ENCODE data around the gene MYZAP. TPM values are rescaled to one million over a fixed set of nuclear protein-coding genes. Genes with fewer than 3 reads are reported as not detected.

The MYZAP gene
- polyA plus RNA-seq (ENCODE audit: insufficient read length in 10 of 10) = 1 to 10 TPM; 1.9 to 4.7 (median 3.5) TPM
- long read RNA-seq, donor 1 = 0 reads
- long read RNA-seq, donor 2, partial matches to known transcripts = 0 of 1 reads
- long read RNA-seq, donor 2, other reads (novel, unspliced or antisense) = 0 of 1 reads
- long read RNA-seq, donor 3 = 0 reads
- long read RNA-seq, donor 4, partial matches to known transcripts = 0 of 1 reads
- long read RNA-seq, donor 4, other reads (novel, unspliced or antisense) = 0 of 1 reads
- long read RNA-seq, donor 5, partial matches to known transcripts = 0 of 1 reads
- long read RNA-seq, donor 5, other reads (novel, unspliced or antisense) = 0 of 1 reads
- long read RNA-seq, donor 6, partial matches to known transcripts = 0 of 2 reads
- long read RNA-seq, donor 6, other reads (novel, unspliced or antisense) = 0 of 2 reads
- long read RNA-seq, donor 7 = 0 reads
- long read RNA-seq, donor 8 = 0 reads
- long read RNA-seq, donor 9 = 0 reads

DNA sequence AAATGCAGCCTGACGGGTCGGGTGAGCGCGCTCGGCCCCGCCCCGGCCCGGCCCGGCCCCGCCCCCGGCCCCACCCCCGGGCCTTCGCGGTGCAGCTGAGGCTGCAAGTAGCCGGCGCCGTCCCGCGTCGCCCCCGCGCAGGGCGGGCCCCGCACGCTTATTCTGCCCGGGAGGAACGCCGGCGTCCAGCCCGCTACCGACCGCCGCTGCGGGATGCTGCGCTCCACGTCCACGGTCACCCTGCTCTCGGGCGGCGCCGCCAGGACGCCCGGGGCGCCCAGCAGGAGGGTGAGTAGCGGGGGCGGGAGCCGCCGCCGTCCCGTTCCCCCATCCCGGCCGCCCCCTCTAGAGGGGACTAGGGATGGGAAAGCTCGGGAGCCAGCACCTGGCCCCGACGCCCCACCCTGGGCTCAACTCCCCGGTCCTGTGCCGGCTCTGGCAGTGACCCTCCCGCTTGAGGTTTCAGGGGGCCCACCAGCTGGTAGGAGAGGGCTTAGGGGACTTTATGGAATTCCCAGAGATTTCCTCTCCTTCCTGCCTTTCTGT is at the start of gene MYZAP:
Gene MYZAP, plus strand, starts transcription at position 83 of the 546 bp plus-strand sequence. Its CDS starts 131 bp downstream, at position 214.
- peak in 2 of 3 donors; percentile 32 to 64 for DNase-seq

- no peak for DNase-seq
Observed at GRCh38 chr15:57542505-57542817, 49.2 kb upstream of the MYZAP start.

DNA sequence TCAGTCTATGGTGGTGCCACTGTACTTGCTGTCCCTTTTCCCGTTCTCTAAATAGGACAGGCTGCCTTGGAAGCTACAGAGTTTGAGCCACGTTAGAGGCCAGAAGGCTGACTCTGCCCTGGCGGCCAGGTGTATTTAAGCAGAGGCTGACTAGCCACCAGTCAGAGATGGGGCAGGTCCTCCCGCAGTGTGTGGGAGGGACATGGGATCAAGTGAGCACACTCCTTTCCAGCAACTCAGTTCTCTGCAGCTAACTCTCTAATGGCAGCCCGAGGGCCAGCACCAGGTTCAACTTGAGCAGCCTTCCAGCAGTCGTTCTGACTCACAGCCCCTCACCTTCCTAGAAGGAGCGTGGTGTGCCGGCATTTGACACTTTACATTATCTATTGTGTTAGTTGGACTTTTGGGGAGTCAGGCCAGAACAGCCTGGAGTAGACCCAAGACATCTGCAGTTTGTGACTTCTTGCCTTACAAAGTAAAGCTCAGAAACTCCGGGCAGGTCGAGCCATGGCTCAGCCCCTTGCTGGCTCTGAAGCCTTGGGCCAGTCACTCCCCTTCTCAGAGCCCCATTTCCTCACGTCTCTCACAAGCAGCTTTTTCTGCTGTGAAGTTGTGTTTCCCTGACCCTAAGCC is 46.7 kb upstream of the MYZAP start:
- DNase-seq = peak in 1 of 3 donors; percentile 78

DNA sequence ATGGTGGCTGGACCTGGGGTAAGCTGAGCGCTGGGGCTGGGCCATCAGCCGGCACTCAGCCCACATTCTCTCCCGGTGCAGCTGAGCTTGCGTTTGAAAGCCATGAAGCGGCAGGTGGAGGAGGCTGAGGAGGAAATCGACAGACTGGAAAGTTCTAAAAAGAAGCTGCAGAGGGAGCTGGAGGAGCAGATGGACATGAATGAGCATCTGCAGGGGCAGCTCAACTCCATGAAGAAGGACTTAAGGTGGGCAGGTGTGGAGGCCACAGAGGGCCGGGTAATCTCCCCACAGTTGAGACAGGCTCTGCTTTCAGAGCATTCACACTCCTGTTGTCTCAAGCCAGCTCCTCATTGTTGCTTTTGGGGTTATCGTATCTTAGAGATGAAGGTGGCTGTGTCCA is 45.7 kb upstream of the MYZAP start:
- no peak for DNase-seq

DNA sequence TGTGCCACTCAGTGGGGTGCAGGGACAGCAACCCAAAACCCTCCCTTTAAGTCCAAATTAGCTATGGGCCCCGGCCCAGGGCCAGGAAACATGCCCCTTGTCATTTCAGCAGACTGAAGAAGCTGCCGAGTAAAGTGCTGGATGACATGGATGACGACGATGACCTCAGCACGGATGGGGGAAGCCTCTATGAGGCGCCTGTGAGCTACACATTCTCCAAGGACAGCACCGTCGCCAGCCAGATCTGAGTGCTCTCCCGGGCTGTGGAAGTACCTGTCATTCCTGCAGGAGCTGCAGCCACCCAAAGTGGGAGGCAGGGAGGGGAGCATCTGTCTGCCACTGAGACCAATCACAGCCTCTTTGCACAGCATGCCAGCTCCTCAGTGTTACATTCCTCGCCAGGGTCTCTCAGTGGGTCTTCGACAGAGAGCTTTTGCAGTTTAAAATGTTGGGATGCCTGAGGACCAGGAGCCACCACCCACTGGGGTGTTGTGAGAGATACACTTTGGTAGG is 44.4 kb upstream of the MYZAP start:
- DNase-seq = no peak

- DNase-seq = no peak
Observed at GRCh38 chr15:57548351-57548750, 43.4 kb upstream of the MYZAP start.

DNA sequence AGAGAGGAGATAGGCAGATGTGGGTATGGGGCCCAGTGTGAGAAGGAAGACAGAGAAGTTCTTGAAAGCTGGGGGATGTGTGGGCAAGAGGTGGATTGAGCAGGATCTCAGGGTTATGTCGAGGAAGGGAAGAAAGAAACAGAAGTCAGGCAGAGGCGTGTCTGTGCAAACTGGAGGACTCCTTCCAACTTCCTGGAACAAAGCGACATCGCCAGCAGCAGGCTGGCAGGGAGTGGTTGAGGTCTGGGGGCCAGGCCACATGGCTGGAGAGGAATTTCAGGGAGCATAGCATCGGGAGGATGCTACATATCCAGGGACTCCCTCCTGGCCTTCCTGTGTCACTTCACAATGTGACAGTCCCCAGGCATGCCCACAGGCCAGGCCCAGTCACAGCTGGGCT is 42.9 kb upstream of the MYZAP start:
- DNase-seq = no peak

- no peak for DNase-seq
Observed at GRCh38 chr15:57549935-57550334, 41.8 kb upstream of the MYZAP start.

GRCh38 chr15:57550640-57551039 is 41.1 kb upstream of the MYZAP start:
- no peak for DNase-seq

GRCh38 chr15:57551715-57552677 is 39.7 kb upstream of the MYZAP start:
- DNase-seq = peak in 1 of 3 donors; percentile 75

DNA sequence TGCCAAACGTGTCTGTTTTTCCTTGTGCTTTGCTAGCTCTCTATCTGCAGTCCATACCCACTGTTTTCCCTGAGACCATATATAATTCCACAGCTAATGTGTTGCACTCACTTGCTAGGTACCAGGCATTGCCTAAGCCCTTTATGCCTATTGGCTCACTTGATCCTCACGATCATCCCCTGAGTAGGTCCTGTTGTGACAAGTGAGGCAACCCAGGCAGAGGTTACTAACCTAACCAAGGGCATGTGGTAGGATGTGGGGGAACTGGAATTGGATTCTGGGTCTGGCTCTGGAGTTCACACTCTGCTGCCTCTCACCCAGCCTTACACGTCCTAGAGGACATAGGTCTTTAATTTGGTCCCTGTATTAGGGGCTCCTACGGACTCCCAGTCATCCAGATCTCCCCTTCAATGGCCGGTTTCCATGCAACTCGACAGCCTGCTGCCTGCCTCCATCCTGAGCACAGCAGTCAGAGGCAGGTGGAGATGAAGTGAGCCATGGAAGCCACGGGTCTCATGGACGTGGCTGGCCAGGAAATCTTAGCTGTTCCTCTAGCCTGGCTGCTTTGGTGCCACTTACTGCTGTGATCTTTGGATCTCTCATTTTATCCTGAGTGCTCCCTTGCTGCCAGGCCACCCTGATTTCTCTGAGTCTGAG is 38.9 kb upstream of the MYZAP start:
- DNase-seq = peak in 1 of 3 donors; percentile 3

DNA sequence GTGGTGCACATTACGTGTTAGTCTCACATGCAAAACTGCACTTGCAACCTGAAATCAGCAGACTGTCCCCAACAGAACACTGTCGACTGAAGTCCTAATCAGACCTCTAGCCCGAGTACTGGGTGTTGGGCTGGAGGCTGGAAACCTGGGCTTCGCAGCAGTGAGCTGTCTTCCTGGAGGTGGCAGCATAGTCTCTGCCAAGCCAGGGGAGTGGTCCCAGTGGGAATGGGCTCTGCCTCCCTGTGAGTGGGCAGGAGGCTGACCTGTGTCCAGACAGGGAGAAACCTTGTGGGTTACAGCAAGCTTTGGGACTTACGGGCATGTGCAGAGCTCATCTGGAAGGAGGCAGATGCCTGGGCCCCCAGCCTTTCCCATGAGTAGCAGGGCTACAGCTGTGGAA is 38.2 kb upstream of the MYZAP start:
- peak in 1 of 3 donors; percentile 14 for DNase-seq

DNA sequence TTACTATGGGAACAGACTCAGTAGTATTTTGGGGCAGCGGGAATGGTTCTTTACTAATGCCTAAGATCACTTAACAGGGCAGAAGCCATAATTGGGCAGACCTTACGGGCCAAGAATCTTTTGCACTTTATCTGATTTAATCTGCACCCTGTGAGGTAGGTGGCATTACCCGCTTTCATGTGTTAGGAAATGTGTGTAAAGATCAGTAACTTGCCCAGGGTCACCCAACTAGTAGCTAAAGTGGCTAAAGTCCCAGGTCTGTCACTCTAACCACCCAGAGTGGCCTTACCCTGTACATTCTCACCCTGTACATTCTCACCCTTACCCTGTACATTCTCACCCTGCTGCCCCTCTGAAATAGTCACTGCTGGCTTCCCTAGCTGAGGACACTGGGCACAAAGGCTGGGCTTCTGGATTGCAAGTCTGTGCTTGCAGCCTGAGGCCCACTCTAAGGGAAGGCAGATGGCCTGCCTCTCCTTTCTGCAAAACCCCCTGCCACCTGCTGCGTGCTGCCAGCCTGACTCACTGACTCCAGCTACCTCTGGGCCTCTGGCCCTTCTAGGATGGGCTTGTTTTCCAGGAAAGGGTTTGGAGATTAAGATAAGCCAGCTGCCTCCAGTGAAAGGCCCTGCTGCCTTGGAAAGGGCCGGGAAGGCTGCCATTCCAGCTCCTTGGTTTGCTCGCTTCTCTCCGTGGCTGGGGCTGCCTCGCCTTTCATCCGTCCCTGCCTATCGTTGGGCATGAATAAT is 37.5 kb upstream of the MYZAP start:
- DNase-seq = peak in 2 of 3 donors; percentile 34 to 54

- no peak for DNase-seq
Observed at GRCh38 chr15:57554812-57555179, 36.9 kb upstream of the MYZAP start.

- DNase-seq = peak in 2 of 3 donors; percentile 50 to 74
Observed at GRCh38 chr15:57555270-57555669, 36.4 kb upstream of the MYZAP start.

- peak in 1 of 3 donors; percentile 2 for DNase-seq
Observed at GRCh38 chr15:57556040-57556439, 35.7 kb upstream of the MYZAP start.

GRCh38 chr15:57557267-57557666 is 34.4 kb upstream of the MYZAP start:
- DNase-seq = no peak

- DNase-seq = no peak
Observed at GRCh38 chr15:57557810-57558209, 33.9 kb upstream of the MYZAP start.

DNA sequence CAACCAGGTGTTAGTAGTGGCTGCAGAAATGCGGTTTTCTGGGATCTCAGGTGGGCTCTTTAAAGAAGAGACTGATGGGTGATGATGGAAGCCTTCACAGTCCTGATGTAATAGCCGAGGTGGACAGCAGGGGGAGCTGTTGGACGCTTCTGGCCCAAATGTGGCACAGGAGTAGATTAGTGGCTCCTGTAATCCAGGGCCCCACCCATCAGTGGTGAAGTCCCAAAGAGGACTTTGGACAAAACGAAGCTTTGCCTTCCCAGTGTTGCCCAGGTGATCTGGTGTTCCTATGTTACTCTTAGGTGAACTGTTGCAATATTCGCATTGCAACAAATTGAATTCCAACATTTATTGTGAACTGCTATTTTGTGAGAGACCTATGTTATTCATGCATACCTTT is 31.8 kb upstream of the MYZAP start:
- DNase-seq = peak in 2 of 3 donors; percentile 25 to 52

DNA sequence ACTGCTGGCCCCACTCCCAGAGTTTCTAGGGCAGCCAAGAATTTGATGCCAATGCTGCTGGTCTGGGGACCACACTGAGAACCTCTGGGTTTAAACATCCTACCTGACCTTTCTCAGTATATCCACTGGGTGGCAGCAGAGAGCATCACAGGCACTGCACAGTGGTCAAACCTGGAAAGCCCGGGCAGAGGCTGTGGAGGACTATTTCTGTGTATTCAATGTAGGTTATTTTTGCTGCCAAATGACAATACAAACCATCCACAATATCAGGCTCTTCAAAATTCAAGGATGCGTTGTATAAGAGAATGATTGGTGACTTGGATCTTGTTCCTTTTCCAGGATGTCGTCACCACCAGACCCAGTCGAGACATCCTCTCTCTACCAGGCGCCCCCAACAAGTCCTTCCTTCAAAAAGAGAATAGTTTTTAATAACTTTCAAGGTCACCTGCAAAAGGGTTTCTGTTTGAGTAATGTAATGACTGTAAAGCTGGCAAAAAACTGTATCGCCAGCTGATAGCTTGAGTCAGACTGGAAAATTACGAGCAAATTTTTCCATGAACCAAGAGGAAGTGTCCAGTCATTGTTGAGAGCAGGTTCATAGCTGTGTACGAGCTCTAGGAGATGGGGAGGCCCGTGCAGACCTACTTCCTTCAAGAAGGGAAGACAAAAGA is 30.5 kb upstream of the MYZAP start:
- DNase-seq = peak; percentile 62 to 88 (median 82)

All from muscle of back (tissue), 13 donors.